NCI-H524 (cell line): ENCODE measurements around the gene SRD5A3.
A peak's percentile ranks its signal among the peaks of the same experiment; 100 is the strongest.

Experiments
- DNase-seq, 2 experiments: peaks; one replicate each; lab custom pipeline; 2025; lab: John Stamatoyannopoulos, UW

Gene SRD5A3

DNA sequence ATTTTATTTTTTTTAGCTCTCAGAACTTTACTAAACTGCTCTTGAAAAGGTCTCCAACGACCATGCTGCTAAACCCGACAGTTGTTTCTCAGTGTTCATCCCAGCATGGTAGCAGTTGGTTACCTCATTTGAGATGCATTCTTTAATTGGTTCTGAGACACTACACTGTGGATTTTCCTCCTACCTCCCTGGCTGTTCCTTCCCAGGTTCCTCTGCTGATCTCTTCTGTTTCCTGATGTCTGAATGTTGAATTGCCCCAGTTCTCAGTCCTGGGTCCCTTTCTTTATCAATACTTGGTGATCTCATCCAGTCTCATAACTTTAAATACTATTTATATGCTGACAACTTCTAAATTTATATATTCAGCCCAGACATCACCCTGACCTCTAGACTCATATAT is 30.7 kb downstream of the SRD5A3 start:
- no peak for DNase-seq

DNA sequence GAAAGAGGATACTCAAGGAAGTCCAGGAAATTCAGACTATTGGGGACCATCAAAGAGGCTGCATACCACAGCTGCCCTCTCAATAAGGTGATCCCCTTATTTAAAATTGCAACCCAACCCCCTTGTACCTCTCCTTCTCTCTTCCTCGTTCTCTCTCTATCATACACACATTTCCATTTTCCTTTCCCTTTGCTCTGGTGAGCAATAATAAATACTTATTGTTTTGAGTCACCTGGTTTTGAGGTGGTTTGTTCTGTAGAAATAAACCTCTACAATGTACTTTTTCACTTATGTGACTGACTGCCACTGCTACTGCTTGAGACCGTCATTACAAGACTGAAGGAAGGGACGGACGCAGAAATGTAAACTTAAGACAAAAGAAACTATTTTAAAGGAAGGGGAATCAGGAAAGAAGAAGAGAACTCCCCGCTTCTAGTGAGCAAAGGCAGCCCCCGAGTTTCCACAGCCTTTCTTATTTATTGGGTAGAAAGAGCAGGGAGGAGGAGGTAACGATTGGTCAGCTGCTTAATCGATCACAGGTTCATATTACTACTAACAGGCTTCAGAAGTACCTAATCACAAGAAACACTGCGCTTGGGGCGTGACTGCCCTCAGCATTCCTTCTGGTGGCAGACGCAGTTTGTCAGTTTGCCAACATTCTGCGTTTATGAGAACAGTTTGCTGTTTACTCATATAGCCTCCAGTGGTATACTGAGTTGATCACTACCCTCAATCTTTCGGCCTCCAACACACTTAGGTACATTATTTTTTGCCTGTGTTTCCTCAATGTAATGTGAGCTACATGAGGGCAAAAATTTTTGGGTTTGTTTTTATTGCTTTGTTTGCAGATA is 32.8 kb downstream of the SRD5A3 start:
- no peak for DNase-seq

DNA sequence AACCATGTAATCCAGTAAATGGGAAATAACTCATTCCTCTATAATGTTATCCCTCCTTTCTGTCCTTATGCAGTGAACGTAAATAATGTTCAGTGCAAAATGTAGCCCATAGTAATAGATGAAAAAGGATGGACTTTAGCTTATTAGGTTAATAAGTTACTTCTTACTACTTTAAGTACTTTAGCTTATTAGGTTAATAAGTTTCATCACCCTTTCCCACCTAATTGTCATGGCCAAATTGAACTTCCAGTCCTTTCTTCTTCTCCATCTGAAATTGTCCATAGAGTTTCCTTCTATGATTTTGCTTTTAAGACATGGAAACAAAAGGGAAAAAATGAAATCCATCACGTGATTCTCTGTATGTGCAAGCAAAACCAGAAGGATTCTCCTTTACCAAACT is 34.5 kb downstream of the SRD5A3 start:
- DNase-seq = no peak

DNA sequence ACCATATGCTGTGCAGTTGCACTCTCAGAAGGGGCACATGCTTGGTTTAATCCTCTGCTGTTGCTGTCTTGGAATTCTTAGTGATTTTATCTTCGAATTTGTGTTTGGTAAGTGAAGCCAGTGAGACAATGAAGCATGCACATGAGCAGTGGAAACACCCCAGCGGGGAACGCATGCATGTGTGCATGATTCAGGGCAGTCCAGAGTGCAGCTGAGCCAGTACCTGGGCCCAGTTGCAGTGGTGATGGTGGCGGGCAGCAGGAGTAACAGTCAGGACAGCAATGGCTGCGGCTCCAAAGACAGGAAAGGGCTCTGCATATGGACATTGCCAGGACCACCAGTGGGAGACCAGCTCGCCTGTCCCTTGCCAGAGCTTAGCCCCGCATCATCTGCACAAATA is 35.5 kb downstream of the SRD5A3 start:
- DNase-seq = peak in 1 of 2 experiments; percentile 48

DNA sequence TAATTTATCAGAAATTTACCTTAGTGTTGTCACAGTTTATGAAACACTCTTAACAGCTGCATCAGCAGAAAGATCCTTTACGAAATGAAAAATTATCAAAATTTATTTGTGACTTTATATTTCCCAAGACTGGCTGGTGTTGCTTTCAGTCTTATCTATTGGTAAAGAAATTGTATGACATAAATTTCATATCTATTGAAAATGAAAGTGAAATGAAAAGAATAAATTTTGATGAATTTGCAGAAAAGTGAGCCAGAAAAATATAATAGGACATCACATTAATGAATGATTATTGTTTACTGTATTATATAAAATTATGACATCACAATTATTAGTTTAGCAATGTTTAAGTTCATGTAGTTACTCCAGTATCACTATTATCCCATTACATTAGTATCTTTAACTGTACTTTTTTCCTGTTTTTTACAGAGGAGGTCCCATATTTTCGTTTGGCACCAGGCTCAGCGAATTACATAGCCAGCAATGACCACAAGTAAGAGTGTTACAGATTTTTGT is 36.5 kb downstream of the SRD5A3 start:
- DNase-seq = no peak

DNA sequence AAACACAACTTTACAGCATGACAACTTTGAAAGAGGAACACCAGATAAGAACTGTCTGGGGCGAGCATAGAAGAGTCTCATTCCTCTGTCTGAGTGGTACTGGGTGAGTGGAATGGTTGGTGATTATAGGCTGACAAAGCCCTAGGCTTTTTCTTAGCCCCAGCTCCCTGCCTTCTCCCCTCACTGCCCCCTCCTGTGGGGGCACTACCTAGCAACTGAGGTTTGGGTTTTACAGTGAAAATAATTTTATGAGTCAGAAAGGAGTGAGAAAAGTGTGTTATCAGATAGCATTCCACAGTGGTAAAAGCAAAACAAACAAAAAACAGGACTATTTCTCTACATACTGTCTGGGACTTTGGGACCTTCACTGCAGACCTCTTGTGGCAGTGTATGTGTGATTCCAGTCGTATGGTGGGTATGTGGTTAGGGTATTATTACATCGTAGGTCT is 39.2 kb downstream of the SRD5A3 start:
- DNase-seq = no peak

DNA sequence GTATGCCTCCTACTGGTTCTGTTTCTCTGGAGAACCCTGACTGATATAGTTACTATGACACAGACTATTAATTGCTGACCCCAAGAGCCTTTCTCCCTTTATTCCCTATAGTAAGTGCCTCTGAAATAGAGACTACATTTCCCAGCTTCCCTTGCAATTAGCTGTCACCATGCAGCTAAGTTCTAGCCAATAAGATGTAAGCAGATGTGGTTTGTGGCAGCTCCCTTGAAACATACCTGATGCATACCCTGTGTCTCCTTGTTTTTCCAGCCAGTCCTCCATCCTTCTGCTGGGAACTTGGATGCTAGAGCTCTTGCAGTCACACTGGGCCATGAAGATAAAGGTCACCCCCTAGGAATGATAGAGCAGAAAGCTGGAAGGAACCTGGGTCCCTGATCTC is 40.0 kb downstream of the SRD5A3 start:
- no peak for DNase-seq

DNA sequence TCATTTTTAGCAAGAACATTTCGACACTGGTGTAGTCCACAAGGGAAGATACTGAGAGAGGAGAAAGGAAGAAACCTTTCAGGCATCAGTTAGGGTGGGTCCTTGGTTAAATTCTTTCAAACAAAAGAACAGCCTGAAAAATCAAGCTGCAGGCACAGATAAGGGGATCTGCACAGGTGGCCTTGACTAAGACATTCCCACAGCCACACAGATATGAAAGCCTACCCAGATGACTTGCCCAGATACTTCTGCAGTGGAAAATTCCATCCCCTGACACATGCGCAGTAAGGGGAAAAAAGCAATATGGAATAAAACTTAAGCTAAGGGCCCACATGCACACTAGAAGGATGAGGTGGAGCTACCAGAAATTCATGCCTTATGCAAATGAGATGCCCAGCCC is 40.8 kb downstream of the SRD5A3 start:
- DNase-seq = no peak

DNA sequence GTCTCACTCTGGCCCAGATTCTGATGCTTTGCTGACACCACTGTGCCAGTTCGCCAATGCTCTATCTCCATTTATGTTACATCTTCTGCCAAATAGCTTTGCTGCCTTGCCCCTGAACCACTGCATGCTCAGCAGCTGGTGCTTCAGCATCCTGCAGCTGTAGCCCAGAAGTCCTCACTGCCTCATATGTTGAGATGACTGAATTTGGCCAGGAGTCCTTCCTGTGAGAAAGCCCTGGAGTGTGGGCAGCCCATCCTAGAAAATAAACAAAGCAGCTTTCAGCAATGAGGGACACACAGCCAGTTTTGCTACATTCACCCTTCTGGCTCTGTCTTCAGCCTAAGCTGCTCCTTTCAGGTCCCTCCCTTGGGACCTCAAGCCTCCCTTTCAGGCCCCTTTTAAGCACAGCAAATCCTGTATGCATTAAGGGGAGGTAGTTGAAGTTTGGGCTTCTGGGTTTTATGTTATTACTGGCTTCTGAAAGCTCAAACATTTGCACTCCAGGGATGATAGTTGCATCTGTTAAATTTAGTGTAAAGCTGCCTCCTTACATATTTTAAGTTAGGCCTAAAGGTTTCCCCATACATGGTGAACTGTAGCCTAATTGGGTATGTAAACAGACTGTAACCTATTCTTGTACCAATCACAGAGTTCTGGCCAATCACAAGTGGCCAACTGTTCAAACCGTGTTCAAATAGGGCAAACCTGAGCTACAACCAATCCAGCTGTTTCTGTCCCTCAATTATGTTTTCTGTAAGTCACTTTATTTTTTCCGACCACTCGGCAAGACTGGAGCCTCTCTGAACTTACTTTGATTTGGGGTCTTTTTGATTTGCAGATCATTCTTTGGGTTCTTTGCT is 47.6 kb downstream of the SRD5A3 start:
- peak in 1 of 2 experiments; percentile 9 for DNase-seq

DNA sequence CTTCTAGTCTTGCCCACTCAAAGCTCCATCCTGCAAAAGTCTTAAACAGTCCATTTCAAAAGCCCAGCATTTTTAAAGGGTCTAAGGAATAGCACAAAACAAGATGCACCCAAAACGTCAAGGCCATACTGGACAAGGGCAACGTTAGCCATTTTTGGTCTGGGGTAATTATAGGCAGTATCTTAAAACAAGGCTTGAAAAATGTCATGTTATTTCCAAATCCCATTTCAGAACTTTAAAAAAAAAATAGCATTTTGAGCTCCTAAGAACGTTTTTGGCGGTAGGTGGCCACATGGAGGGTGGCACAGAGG is 49.1 kb downstream of the SRD5A3 start:
- no peak for DNase-seq

DNA sequence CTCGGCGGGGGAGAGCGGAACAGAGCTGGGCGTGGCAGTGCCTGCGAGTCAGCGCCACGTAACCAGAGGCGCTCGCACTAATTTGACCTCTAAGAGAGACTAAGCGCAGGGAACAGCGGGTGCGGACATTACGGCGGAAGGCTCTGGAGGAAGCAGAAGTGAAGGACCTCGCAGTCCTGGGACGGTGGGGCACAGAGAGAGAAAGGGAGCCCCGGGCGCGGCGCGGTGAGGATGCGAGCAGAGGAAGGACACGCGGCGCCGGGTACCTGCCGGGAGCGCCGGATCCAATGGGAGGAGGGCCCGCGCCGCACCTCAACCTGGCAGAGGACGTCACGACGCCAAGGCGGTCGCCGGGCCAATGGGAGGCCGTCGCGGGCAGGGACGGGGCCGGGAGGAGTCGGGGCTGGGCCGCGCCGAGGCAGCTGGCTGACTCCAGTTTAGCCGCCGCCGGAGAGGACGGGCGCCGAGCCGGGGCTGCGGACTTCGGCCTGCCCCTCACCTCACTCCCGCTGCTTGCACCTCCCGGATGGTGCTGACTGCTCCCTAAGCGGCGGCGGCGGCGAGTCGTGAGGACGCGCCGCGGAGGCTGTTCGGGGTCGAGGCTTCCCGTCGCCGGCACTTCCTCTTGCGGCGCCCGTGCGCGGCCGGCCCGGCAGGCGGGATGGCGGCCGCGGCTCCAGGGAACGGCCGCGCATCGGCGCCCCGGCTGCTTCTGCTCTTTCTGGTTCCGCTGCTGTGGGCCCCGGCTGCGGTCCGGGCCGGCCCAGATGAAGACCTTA is 49.7 kb downstream of the SRD5A3 start, which contains the start of gene TMEM165:
TMEM165 (plus strand) TSS at position 429 of the 779 bp plus-strand sequence; CDS start at position 662, 233 bp downstream.
- DNase-seq = peak; percentile 70 to 77

DNA sequence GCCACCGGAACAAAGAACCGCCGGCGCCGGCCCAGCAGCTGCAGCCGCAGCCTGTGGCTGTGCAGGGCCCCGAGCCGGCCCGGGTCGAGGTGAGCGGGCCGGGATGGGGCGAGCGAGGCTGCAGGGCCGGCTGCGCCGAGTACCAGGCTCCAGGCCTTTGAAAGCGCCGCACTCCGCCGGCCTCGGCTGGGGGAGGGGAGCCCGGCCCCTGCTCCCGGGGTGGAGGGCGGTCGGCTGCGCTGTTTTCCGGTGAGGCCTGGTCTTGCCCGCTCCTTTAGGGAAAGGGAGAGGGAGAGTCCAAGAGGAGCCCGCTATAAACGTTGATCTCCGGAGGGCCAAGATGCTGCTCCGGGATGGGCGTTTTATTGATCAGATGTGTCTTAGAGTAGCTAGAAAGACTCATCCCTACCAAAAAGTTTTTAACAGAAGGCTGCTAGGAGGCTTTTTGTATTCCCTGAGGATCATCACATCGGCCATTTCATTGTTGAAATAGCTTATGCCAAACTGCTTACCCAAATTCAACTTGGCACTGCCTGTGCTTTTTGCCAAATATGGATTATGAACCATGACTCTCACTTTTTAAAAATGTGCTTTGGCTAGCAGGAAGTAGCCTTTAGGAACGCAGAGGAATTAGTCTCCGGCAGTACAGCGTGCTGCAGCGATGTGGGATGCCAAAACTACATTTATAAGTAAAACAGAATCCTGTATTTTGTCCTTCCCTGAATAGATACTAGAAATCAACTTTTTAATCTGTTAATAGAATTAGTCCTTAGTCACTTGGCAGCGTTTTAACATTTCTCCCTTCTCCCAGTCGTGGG is 50.5 kb downstream of the SRD5A3 start:
- DNase-seq = peak in 1 of 2 experiments; percentile 15

DNA sequence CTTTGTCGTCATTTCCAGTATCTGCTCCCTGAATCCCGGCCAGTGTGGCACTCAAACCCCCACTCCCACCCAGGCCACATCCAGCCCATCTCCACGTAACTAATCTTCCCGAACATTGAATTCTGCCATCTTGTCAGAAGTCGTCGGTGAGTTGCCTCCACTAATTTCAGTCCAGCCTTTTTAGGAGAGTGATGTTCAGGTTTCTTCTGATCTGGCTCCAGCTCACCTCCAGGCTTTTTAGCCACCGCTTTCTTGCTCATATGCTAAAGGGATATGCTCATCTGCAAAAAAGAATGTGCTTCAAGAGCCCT is 51.0 kb downstream of the SRD5A3 start:
- peak in 1 of 2 experiments; percentile 31 for DNase-seq

DNA sequence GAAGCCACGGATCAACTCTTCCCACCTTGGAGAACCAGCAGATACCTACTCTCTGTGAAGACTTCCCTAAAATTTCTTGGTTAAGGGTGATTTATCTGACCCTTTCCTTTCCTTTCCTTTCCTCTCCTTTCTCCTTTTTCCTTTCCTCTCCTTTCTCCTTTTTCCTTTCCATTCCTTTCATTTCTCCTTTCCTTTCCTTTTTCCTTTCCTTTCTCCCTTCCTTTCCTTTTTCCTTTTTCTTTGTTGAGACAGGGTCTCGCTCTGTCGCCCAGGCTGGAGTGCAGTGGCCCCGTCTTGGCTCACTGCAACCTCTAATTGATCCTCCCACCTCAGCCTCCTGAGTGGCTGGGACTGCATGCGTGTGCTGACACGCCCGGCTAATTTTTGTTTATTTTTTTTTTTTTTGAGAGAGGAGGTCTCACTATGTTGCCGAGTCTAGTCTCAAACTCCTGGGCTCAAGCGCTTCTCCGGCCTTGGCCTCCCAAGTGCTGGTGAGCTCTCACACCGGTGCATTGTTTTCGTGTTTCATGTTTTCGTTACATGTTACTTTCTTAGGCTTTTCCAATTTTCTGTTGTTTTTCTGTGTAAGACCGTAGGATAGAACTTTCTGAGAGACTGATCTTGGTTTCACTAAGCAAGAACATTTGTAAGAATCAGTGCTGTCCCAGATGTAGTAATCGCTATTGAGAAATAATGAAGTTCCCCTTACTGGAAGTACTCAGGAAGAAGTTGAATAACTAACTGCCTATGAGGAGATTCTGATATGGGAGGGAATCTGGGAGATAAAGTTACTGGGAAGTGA is 51.7 kb downstream of the SRD5A3 start:
- no peak for DNase-seq

DNA sequence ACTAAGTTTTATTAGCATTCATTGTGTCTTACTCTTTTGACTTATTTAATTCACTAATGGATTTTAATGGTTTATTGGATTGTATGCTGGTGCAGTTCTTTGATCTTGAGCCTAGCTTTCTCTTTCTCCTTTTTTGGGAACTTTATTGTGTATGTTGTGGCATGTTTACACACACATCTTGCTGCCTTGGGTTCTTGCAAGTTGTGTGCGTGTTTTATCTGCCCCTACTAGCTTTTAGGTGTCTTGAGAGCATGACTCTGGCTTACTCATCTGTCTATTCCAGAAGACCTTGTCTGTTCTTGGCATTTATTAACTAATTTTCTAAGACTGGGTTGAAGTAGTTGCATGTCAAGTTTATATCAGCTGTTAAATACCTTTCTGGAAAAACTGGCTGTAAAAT is 52.4 kb downstream of the SRD5A3 start:
- DNase-seq = no peak

DNA sequence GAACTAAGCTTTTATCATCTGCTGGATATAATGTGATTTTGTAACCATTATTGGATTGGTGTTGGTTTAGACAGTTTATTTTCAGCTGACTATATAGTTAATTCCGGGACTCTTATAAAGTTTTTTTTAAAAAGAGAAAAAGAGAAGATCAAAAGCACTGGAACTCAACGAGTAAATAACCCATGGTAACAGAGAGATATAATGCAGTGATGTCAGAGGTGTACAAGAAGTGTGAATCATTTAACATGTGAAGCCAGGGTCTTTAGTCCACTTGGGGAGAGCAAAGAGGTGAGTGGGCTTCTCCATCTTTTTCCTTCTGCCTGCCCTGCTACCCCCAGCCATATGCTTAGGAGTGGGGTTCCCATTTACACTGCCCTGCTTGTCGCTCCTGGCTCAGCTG is 52.9 kb downstream of the SRD5A3 start:
- DNase-seq = no peak

DNA sequence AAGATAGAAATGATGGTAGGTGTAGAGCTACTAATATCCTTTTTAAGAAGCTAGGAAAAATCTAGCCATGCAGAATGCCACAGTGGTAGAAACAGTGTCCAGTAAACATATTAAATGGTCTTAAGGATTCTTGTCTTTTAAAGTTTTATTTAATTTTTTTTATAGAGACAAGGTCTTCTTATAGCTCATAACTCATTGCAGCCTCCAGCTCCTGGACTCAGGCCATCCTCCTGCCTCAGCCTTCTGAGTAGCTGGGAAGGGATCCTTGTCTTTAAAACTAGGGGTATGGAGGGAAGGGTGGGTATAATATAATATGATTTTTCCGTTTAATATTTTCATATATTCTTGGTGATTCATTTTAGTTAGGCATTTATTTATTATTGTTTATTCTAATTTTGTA is 53.5 kb downstream of the SRD5A3 start:
- no peak for DNase-seq

DNA sequence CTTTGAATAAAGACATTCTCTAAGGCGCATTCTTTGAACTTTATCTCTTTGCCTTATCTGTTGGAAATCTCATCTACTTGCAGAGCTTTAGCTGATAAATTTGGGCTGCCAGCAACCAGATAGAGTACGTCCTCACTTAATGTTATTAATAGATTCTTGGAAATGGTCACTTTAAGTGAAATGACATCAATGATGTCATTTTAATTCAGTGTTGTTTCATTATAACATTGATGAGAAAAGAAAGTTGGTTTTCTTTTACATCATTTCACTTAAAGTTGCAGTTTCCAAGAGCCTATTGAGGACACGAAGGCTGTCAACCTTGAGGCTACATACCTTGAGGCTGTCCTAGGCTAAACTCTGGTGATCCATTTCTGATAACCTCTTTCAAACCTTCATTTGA is 59.0 kb downstream of the SRD5A3 start:
- DNase-seq = no peak

DNA sequence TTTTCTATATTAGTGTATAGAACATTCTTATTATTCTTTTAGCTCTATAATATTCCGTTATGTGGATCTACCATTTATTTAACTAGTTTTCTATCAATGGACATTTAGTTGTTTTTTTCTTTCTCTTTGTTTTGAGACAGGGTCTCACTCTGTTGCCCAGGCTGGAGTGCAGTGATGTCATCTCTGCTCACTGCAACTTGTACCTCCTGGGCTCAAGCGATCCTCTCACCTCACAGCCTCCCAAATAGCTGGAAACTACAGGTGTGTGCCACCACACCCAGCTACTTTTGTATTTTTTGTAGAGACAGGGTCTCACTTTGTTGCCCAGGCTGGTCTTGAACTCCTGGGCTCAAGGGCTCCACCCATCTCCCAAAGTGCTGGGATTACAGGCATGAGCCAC is 60.5 kb downstream of the SRD5A3 start:
- DNase-seq = no peak

DNA sequence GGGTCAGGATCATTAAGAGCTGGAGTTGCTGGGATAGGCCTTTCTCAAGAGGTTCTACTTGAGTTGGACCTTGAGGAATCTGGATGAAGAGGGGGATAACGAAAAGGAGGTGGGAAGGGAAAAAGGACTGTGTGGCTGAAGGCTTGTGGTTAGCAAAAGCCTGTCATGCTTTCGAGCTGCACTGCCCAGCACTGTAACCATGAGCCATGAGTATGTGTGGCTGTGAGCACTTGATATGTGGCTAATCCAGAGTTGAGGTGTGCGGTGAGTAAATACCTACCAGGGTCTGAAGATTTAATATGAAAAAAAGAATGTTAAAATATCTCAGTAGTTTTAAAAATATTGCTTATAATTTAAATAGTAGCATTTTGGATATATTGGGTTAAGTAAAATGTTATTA is 61.1 kb downstream of the SRD5A3 start:
- DNase-seq = no peak

DNA sequence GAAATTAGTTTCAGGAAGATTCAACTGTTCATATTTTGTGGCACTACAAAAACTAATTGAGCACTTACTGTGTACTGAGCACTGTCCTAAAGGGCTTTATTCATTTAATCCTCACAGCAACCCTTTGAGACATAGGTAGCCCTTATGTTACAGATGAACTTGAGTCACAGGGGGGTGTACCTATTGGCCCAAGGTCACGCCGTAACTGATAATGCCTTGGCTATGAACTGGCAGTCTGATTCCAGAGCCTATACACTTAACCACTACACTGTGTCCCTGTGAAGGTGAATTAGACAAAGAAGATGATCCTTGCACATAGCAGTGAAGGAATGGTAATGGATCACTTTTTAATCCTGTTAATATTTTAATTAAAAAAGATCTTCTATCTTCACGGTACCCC is 61.7 kb downstream of the SRD5A3 start:
- DNase-seq = no peak
